Suprapubic skin (tissue), 4 donors: ENCODE measurements around the gene DNAJB1.

Experiments used
- CTCF ChIP-seq, 2 donors: fragments of 200-600 bp in 1 of 2; fragments of 450-650 bp in 1 of 2; sonication (generic) in 1 of 2; IDR thresholded peaks; one replicate each; pipeline ENCODE4 v1.5.1; 2016 to 2019; ENCODE audit warnings: antibody characterized with exemption in 2 of 2, mild to moderate bottlenecking in 1 of 2, moderate library complexity in 1 of 2
- EP300 ChIP-seq: sonication (generic); formaldehyde crosslinking; IDR thresholded peaks from one replicate; pipeline ENCODE4 v1.6.1; 2017; ENCODE audit warnings: antibody characterized with exemption
- POLR2A ChIP-seq, 2 donors: fragments of 450-650 bp; IDR thresholded peaks; one replicate each; pipeline ENCODE4 v1.6.1; 2017; ENCODE audit warnings: antibody characterized with exemption in 2 of 2, mild to moderate bottlenecking in 2 of 2, moderate library complexity in 2 of 2
- POLR2AphosphoS5 ChIP-seq, 3 donors: sonication (generic); formaldehyde crosslinking; IDR thresholded peaks; one replicate each; pipeline ENCODE4 v1.6.1; 2017; ENCODE audit warnings: antibody characterized with exemption in 3 of 3

- TF ChIP-seq CTCF (IDR thresholded peaks at IDR 0.05), result no peak
- no peak for TF ChIP-seq POLR2A (IDR thresholded peaks at IDR 0.05)
- no peak for TF ChIP-seq EP300
- no peak for TF ChIP-seq POLR2AphosphoS5 (IDR thresholded peaks at IDR 0.05)
Measured at GRCh38 chr19:14563989-14564651, 45.9 kb upstream of the DNAJB1 start.
